DMS79 treated with DMSO at 0.1 percent for 48 hours (cell line): ENCODE data around the gene TREM2.
"Not testable (repeated sequence)": the region's sequence is repeated elsewhere in the genome, so short reads cannot be mapped to it uniquely, and the experiment has no call there.

Experiments used
- DNase-seq: peaks from one replicate; lab custom pipeline; 2025; lab: John Stamatoyannopoulos, UW

The TREM2 gene

DNA sequence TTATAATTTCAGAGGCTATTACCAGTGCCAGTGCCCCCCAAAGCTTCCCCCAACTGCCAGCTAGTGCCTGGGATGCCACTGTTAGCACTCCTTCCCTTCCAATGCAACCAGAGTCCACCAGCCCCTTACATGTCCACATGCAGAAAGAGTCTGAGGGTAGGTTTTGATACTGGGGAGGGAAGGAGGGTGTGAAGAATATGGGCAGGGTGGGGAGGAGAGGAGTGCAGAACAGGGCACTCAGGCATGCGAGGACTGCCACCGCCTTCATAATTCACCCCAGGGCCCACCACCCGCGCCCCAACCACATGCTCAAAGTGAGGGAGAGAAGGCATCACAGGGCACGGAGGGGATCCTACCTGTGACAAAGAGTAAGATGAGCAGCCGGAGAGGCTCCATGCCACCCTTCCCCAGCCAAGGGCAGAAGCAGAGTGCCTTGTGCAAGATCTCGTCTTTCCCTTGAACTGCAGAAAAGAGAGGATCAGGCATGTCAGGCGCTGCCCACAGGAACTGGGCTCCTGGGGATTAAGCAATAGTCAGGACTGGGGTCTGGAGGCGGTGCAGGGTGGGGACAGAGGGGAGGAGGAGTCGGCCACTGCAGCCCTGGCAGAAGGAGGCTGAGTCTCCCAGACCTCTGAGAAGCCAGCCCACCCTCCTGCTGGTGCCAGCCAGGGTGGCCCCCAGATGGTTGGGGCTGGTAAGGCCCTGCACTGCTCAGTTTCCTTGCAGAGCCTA is at the start of gene TREM2:
Gene TREM2, minus strand, starts transcription at position 430 of the 732 bp plus-strand sequence. Its CDS starts 34 bp downstream, at position 396.
- no peak for DNase-seq

DNA sequence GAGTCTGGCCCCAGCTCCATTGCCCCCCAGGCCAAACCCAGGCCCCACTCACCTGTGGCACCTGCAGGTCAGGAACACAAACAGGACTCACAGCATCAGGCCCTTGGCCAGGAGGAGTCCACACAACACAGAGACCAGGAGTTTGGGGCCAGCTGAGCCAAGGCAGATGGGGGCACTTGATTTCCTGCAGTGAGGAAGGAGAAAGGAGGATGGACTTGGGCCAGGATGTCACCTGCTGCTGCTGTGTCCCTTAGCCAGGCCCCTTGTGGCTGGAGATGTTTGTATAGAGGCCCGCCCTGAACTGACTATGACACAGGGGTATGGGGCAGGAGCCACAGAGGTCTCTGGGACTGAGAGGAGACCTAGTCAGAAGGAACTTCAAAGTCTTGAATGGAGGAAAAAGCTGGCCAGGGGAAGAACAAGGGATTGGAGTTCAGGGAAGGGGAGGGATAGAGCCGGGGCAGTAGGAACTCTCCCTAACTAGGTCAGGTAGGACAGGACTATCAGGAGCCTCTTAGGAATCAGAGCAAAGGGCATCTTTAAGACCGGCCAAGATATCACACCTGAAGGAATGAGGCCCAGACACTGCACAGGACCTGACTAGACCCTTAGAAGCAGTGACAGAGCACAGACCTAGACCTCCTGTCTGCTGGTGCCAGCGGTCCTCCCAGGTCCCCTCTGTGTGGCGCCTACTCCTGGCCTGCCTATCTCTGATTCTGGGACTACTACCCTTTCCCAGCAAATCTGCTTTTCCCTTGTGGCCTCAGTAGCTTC is 46.8 kb upstream of the TREM2 start:
- no peak for DNase-seq

DNA sequence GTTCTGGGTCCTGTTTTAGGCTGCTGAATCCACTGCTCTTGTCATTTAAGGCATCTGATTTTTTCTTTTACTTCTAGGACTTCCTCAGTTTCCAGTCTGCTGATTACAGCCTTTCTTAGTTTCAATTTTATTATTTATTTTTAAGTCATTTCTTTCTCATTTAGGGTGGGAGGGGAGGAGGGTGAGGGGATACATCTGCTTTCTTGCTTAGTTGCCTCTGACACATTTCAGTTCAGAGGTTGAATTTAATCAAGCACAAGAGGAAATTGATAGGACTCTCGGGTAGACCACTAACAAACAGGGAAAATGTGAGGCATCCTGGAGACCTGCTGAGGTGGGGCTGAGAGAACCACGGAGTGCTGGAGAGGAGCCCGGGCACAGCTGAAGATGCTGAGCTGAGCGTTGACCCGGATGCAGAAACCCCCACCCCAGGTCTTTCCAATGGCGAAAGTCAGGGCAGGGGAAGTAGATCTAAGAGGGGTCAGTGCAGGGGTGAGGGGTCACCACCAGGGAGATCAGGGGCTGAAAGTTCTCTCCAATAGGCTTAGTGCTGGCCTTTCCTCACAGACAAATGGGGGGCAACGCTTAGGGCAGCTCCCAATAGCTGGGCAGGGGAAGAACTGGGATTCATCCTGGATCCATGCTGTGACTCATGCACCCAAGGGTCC is 45.7 kb upstream of the TREM2 start:
- DNase-seq, result no peak

DNA sequence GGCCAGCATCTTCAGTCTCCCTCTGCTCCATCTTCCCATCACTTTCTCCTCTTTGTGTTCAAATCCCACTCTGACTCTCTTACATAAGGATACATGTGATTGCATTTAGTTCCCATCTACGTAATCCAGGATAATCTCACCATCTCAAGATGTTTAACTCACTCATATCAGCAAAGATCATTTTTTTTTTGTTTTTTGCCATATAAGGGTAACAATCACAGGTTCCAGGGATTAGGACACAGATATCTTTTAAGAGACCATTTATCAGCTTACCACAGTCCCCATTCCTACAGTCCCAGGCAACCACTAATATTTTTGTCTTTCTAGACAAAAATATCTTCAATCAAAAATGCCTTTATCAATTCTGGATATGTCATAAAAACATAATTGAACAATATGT is 41.2 kb upstream of the TREM2 start:
- DNase-seq, result no peak

DNA sequence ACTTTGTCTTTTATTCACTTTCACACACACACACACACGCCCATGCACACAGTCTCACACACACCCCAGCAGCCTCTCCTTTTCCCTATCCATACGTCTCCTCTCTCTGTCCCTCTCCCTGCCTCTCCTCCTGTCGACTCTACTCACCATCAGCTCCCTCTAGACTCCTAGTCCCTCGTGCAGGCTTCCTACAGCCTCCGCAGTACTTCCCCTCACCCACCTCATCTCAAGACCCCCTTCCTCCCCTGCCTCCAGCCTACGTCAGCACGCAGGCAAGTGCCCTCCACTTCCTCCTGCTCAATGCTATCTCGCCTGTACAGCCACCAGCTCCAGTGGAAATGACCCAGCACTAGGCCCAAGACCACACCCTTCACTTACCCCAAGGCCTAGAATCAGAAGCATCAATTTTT is 38.9 kb upstream of the TREM2 start:
- no peak for DNase-seq

DNA sequence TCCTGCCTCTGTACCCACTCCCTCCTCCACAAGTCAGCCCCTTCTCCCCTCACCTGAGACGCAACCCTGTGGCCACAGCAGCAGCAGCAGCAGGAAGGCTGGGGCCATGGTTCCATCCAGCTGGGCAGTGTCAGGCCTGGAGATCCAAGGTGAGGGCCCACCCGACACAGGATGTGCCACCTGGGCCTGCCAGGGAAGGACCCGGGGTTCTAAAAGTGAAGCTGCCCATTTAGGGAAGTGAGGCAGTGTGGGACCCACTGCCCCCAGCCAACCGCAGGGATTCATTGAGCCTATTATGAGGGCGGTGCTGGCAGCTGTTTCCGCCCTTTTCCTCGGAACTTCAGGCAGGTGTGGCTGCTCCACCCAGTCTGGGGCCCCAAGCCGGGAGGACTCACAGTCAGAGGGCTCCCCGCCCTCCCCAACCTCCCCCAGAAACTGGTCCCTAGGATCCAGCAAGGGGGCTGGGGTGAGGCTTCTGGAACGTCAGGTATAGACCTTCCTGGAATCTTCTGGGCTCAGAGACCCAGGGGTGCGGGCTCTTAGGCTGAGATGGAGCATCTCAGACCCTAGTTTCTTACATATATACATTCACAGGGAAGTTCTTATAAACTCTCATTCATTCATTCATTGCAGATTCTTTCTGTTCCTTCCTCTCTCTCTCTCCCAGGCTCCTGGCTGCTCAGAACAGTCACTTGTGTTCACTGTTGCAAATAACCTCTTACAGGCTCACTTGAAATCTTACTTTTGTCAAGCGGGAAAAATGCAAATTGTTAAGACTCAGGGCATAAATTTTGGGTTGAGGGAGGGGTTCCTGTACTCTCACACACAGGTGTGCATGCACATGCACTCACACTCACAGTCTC is 38.2 kb upstream of the TREM2 start, which contains the start of gene TREML2:
Gene TREML2, minus strand, starts transcription at position 249 of the 863 bp plus-strand sequence. Its CDS starts 141 bp downstream, at position 108.
- DNase-seq, result no peak

DNA sequence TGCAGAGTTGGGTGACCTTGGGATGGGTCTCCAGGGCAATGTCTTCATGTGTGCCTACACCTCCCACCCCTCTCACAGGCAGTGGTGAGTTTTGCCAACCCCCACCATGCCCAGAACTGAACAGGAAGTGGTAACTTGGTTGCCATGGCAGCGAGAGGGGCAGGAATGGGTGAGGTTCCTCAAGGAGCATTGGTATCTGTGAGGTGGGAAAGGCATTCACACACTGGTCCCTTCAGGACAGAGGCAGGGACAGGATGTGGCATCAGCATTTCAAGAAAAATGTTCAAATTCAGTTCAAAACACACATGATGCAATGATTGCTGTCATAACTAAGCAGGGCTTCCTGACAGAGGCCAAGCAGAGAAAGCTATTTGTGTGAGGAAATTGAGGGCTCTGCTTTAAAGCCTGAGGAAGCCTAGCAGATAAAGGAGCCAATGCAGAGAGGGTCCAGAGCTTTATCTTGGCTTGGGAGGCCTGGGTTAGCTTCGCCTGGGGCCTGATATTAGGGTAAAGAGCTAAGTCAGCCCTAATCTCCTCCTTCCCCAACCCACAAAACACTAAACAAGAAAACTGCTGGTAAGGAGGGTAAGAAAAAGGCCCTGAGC is 37.5 kb upstream of the TREM2 start:
- peak; percentile 26 for DNase-seq

DNA sequence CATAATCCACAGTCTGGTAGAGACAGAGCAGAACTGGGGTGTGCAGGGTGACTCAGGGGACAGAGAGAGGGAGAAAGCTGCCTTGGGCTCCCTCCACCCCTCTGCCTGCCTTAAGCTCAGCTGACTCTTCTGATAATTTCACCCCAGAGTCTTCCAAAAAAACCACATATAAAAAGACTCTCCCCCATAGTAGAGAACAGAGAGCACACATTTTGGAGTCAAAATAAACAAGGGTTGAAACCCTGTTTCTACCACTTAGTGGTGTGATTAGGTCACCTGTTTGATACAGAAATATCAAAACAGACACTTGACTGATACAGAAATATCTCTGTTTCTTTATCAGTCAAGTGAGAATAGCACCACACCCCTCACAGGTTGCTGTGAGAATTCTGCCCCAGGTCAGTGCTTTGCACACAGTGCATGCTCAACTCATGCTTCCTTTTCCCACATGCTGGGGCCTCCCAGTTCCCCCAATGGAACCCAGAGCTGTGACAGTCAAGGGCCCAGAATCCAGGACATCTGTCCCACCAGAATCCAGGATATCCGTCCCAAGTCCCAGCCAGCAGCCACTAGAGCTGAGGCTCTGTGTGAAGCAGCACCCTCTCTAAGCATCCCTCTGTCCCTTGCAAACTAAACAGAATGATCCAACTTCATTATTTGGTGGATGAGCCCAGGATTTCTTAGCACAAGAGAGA is 36.8 kb upstream of the TREM2 start:
- DNase-seq, result no peak

DNA sequence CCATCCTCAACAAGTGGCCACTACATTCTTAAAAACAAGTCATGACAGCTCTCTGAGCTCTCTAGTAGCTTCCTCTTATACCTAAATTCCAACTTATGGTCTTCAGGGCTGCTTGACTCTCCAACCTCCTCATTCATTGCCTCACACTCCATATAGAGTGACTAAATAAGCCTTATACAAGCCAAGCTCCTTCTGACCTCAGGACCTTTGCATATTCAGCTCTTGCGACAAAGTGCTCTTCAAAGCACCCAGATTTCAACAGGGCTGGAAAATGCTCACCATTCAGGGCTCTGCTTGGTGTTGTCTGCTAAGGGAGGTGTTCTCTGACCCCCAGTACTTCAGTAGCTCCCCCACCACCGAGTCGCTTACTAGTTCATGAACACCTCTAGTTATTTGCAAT is 34.3 kb upstream of the TREM2 start:
- no peak for DNase-seq

DNA sequence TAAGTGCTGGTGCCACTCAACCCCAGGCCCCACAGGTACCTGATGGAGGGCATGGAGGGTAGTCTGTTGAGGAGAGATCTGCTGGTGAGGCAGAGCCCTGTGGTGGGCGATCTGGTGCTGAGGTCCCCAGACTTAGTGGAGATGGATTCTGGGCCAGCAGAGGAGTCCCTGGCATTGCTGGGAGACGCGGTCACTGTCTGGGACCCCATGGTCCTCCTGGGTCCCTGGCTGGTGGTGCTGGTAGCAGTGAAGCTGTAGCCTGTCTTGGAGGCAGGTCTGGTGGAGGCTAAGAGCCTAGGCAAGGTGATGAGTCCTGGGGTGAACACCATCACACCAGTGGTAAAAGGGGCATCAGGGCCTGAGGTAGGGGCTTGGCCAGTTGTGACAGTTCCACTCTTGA is 31.5 kb upstream of the TREM2 start:
- no peak for DNase-seq

DNA sequence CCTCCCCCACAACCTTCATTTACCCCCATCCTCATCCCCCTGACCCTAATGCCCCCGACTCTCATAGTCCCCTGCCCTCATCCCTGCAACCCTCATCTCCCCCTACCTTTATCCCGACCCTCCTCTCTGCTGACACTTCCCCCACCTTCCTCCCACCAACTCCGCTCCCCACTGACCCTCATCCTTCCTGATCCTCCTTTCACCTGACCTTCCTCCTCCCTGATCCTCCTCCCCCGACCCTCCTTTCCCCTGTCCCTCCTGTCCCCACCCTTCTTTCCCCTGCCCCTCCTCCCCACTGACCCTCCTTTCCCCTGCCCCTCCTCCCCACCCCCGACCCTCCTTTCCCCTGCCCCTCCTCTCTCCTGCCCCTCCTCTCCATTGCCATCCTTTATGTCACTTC is 31.0 kb upstream of the TREM2 start:
- no peak for DNase-seq

DNA sequence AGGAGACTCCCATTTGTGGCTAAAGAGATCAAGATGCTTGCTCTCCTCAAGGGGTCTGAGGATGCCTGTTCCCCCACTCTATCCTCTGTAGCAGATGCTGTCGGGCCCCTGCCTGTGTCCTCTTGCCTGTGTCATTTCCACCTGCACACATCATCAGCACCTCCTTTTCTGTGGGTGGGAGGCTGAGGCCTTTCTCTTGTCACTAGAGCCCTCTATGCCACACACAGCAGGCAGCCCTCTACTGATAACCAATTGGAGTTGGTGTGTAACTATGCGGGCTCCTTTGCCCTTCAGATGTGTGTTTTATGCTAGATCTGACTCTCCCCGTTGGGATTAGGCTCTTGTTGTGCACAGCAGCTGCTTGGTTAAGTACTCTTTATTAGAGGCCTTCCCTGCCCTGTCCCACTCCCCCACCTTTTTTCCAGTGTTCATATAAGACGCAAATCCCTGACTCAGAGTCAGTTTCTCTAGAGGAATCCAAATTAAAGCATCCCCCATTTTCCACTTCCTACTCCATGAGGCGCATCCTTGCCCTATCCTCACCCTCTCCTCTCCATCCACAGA is 30.3 kb upstream of the TREM2 start:
- DNase-seq, result no peak

DNA sequence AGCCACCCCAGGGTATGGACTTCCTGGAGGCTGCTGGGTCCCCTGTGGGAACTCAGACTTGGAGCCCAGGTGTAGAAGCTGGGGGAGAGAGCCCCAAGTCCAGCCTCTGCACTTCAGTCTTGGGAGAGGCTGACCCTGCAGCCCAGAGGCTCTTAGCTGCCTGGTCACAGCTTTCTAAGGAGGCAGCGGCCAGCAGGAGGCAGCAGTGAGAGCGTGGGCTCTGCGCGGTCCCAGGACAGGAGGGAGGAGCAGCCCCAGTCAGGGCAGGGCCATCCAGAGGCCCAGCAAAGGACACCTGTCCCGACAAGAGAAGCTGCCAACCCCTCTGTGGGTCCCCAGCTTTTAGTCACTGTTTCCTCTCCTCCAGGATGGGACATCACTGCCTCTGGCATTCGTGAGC is 28.7 kb upstream of the TREM2 start:
- no peak for DNase-seq

DNA sequence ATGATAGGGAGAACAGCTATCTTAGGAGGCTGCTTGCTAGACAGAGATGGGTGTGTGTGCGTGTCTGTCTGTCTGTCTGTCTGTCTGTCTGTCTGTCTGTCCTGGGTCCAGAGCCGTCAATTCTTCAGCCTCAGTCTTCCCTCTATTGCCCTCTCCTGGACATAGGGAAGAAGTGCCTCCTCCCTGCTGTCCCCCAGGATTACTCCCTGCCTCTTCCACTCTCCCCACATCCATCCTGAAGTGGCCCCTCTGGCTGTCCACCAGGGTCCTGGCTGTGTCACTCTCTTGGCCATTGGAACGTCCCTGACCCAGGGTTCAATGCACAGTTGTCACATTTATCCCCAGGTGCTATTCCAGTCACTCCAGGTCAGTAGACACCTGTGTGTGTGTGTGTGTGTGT is 27.9 kb upstream of the TREM2 start:
- DNase-seq, result no peak

DNA sequence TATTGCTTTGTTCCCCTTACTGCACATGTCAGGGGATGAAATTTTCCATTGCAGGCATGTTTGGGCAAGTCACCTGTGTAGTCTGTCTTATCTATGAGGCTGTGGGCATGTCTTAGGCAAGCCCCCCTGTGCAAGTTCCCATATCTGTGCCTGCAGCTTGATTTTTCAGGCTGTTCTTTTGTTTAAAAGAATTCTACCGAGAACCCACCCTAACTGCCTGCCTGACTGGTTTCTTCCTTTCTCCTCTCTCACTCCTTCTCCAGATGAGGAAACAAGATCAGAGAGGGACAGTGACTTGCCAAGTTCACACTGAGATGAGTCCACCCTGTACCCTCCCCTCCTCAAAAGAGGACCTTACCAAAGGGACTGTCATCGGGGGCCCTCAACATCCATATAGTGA is 27.1 kb upstream of the TREM2 start:
- no peak for DNase-seq

DNA sequence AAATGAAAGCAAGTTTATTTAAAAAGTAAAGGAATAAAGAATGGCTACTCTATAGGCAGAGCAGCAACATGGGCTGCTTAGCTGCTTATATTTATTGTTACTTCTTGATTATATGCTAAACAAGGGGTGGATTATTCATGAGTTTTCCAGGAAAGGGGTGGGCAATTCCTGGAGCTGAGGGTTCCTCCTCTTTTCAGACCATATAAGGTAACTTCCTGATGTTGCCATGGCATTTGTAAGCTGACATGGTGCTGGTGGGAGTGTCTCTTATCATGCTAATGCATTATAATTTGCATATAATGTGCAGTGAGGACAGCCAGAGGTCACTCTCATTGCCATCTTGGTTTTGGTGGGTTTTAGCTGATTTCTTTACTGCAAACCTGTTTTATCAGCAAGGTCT is 26.1 kb upstream of the TREM2 start:
- not testable (repeated sequence) for DNase-seq

DNA sequence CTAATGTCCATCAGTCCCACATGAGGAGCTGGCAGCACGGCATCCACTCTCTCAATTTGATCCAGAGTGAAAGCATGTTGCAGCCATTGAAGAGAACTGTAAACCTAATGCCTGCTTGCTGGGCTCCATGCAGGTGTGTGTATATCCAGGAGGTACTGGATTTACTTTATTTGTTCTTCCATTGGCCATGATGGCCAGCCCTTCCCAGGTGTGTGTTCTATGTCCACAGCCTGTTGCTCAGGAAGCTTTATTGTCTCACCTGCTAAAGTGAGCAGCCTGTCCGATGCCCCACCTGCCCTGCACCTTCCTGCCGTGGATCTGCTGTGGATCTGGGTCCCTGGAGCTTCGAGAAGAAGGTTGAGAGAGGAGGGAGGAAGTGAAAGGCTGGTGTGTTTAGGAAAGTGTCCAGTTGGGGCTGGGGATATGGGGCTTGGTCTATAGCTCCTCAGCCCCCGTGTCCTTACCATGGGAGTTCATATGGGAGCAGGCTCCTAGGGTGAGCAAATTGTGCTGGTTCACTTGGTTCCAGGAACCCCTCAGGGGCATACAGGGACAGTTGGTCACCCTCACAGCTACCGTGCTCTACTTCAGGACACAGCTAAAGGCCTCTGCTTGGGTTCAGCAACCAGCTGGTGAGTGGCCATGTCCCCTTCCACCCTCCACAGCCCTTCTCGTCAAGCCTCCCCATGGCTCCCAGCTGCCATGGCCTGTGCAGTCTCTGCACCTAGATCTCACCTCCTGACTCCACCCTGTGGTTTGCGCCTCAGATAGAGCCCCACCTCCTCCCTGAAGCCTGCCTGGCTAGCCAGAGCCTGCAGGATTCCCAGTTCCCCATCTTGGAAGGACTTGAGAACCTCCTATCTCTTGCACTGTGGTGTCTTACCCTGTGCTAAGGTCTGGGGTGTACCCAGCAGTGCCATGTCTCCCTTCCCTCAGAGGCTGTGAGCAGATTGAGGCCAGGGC is 25.3 kb upstream of the TREM2 start:
- no peak for DNase-seq

DNA sequence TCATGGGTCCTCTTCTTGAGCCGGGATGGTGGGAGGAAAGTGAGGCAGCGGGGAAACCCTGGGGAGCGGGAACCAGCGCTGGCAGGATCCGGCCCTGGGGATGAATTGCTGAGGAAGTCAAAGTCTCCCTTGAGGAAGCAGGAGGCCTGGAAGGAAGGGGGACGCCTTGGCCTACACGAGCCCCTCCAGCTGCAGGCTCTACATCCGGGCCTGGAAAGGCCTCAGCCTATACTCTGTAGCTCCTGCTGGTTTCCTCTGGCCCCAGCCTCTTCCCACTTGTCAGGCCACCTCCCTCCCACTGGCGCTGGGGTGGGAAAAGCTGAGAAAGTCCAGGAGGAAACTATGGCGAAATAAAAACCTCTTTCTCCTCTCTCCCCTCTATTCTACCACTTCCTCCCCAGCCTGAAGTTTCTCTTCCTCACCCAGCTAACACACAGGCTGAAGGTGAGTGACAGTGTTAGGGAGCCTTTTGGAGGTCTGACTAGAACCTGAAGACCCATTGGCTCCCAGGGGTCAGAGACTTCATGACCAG is 23.2 kb upstream of the TREM2 start:
- no peak for DNase-seq

DNA sequence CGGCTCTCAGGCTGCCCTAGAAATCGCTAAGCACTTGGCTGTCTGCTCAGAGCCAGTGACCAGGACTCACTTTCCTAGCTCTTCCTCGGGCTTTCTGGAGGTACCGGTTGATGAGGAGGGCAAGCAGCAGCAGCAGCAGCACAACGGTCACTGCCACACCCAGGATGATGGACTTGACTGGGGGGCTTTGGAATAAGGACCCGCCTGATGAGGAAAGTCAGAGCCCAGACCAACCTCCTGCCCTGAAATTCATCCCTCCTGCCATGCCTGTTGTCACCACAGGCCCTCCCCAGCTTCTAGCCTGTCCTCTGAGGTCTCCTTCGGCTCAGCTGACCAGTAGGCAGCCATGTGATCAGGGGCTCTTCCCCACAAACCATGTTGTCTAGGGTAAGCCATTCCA is 21.8 kb upstream of the TREM2 start:
- no peak for DNase-seq
